ENCODE measurements around the gene PTPN14.

Gene PTPN14

GRCh38 chr1:214563881-214564280 is 12.5 kb upstream of the PTPN14 start:
- no peak overlapping the region for H3K4me2 ChIP-seq (ENCODE audit: low read depth, low read length, poor library complexity, severe bottlenecking)
- no peaks in the 10 kb centered on the region for H3K9me3 ChIP-seq (ENCODE audit: insufficient read depth, low read depth, low read length)
- no peaks in the 10 kb centered on the region for H3K9me2 ChIP-seq (replicated peaks; ENCODE audit: low read depth, low read length)
- H3F3A ChIP-seq (ENCODE audit: low read depth) = no peaks in the 10 kb centered on the region
- no peaks in the 10 kb centered on the region for H3K4me1 ChIP-seq (ENCODE audit: insufficient read depth, low read length, poor library complexity, severe bottlenecking)
- no peak overlapping the region for H3K9ac ChIP-seq (ENCODE audit: low read depth, low read length, poor library complexity, severe bottlenecking)
- H3K36me3 ChIP-seq (ENCODE audit: insufficient read depth, low read length) = no peaks in the 10 kb centered on the region
- H3K4me3 ChIP-seq (ENCODE audit: low read length, poor library complexity, severe bottlenecking) = no peak overlapping the region
- H2AFZ ChIP-seq (ENCODE audit: low read length) = no peak overlapping the region
- no peaks in the 10 kb centered on the region for H3K27me3 ChIP-seq (ENCODE audit: insufficient read depth, low read length, poor library complexity, severe bottlenecking)
- no peaks in the 10 kb centered on the region for H3K79me2 ChIP-seq (ENCODE audit: insufficient read depth, low read length)
- no peaks in the 10 kb centered on the region for H4K20me1 ChIP-seq (ENCODE audit: insufficient read depth, low read length, poor library complexity, severe bottlenecking)
- TF ChIP-seq EZH2phosphoT487 (IDR thresholded peaks at IDR 0.05; ENCODE audit: borderline replicate concordance) = no peak
- no peak for TF ChIP-seq CTCF (conservative IDR thresholded peaks at IDR 0.05; ENCODE audit: low read length)

GRCh38 chr1:214557952-214558735 is 6.7 kb upstream of the PTPN14 start:
- H3K9me2 ChIP-seq (replicated peaks; ENCODE audit: low read depth, low read length) = no peaks in the 10 kb centered on the region
- no peak overlapping the region for H3K4me3 ChIP-seq (ENCODE audit: low read length, poor library complexity, severe bottlenecking)
- H3K4me1 ChIP-seq (ENCODE audit: insufficient read depth, low read length, poor library complexity, severe bottlenecking) = no peaks in the 10 kb centered on the region
- no peak for TF ChIP-seq EZH2phosphoT487 (IDR thresholded peaks at IDR 0.05; ENCODE audit: borderline replicate concordance)
- TF ChIP-seq CTCF (conservative IDR thresholded peaks at IDR 0.05; ENCODE audit: low read length) = no peak
- H3F3A ChIP-seq (ENCODE audit: low read depth) = no peaks in the 10 kb centered on the region
- H3K79me2 ChIP-seq (ENCODE audit: insufficient read depth, low read length) = no peaks in the 10 kb centered on the region
- no peaks in the 10 kb centered on the region for H3K9me3 ChIP-seq (ENCODE audit: insufficient read depth, low read depth, low read length)
- no peaks in the 10 kb centered on the region for H3K27me3 ChIP-seq (ENCODE audit: insufficient read depth, low read length, poor library complexity, severe bottlenecking)
- no peak overlapping the region for H3K9ac ChIP-seq (ENCODE audit: low read depth, low read length, poor library complexity, severe bottlenecking)
- no peak overlapping the region for H2AFZ ChIP-seq (ENCODE audit: low read length)
- no peaks in the 10 kb centered on the region for H4K20me1 ChIP-seq (ENCODE audit: insufficient read depth, low read length, poor library complexity, severe bottlenecking)
- H3K4me2 ChIP-seq (ENCODE audit: low read depth, low read length, poor library complexity, severe bottlenecking) = no peak overlapping the region
- H3K36me3 ChIP-seq (ENCODE audit: insufficient read depth, low read length) = no peaks in the 10 kb centered on the region

GRCh38 chr1:214553142-214553710 is 1.8 kb upstream of the PTPN14 start:
- H3K4me1 ChIP-seq (ENCODE audit: insufficient read depth, low read length, poor library complexity, severe bottlenecking) = peaks cover 32% of the 10 kb centered on the region
- H3K79me2 ChIP-seq (ENCODE audit: insufficient read depth, low read length) = peaks cover 39% of the 10 kb centered on the region
- no peak overlapping the region for H3K4me3 ChIP-seq (ENCODE audit: low read length, poor library complexity, severe bottlenecking)
- H3K27me3 ChIP-seq (ENCODE audit: insufficient read depth, low read length, poor library complexity, severe bottlenecking) = no peaks in the 10 kb centered on the region
- no peak for TF ChIP-seq EZH2phosphoT487 (IDR thresholded peaks at IDR 0.05; ENCODE audit: borderline replicate concordance)
- no peak for TF ChIP-seq CTCF (conservative IDR thresholded peaks at IDR 0.05; ENCODE audit: low read length)
- H3K4me2 ChIP-seq (ENCODE audit: low read depth, low read length, poor library complexity, severe bottlenecking) = no peak overlapping the region
- H2AFZ ChIP-seq (ENCODE audit: low read length) = no peak overlapping the region
- H3K36me3 ChIP-seq (ENCODE audit: insufficient read depth, low read length) = no peaks in the 10 kb centered on the region
- peaks cover 5% of the 10 kb centered on the region; the same call in 1 of the 2 replicates for H3F3A ChIP-seq (ENCODE audit: low read depth)
- H3K9me2 ChIP-seq (replicated peaks; ENCODE audit: low read depth, low read length) = no peaks in the 10 kb centered on the region
- H4K20me1 ChIP-seq (ENCODE audit: insufficient read depth, low read length, poor library complexity, severe bottlenecking) = no peaks in the 10 kb centered on the region
- H3K9ac ChIP-seq (ENCODE audit: low read depth, low read length, poor library complexity, severe bottlenecking) = no peak overlapping the region
- no peaks in the 10 kb centered on the region for H3K9me3 ChIP-seq (ENCODE audit: insufficient read depth, low read depth, low read length)
